Endothelial cell of hepatic sinusoid (primary cell): ENCODE measurements around the gene PIGR.

Experiments
- in situ Hi-C: cut with HindIII; loops from 2 replicates; pipeline ENCODE4 v1.10.0; 2017; ENCODE audit warnings: low sequenced_read_pairs

Gene PIGR

DNA sequence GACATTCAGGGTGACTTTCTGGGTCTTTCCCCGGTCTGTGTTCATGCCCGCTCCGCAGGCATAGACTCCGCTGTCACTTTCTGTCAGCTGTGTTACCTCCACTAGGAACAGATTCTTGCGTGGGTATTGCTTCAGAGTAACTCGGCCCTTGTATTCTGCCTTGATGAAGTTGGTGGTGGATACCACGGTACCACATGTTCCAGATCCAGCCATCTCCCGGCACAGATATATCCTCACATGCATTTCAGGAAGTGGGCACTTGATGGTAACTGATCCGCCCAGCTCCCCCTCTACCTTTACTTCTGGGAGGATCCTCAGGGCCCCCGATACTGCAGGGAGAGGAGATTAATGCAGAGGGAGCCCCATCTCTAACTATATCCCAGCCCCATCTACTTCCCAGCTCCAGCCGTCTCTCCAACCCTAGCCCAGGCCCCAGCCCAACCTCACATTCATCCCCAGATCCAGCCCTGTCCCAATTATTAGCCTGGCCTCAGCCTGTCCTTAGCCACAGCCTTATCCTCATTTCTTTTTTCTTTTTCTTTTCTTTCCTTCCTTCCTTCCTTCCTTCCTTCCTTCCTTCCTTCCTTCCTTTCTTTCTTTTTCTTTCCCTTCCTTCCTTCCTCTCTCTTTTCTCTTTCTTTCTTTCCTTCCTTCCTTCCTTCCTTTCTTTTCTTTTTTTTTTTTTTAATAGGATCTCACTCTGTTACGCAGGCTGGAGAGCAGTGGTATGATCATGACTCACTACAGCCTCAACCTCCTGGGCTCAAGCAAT, 32.3 kb downstream of the PIGR start:
- in situ Hi-C loops = no loop called here

DNA sequence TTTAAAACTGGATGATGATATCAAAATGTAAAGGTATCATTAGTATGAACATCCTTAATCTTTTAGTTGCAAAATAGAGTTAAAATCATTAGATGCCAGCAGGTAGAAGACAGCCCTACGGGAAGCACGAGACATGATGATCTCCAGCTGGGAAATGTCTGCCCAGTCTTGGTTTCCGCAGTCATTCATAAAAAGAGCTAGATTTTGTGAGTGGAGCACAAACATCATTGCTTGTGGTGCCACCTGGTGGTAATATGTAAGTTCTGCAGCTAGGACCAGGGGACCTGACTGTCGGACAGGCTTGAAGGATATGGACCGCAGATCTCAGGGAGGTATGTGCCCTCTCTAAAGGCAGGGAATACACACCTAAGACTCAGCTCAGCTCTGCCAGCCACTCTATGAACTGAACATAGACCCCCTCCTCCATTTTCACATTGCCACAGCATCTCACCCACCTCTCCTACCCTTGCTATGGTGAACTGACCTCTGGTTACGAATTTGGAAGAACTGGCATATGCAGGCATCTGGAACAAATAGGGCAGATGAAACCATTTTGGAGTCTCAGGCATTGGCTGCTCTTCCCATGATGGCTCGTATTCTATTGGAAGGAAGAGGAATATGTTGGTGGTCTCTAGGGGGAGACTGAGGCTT, 33.7 kb downstream of the PIGR start:
- in situ Hi-C loops = no loop called here

DNA sequence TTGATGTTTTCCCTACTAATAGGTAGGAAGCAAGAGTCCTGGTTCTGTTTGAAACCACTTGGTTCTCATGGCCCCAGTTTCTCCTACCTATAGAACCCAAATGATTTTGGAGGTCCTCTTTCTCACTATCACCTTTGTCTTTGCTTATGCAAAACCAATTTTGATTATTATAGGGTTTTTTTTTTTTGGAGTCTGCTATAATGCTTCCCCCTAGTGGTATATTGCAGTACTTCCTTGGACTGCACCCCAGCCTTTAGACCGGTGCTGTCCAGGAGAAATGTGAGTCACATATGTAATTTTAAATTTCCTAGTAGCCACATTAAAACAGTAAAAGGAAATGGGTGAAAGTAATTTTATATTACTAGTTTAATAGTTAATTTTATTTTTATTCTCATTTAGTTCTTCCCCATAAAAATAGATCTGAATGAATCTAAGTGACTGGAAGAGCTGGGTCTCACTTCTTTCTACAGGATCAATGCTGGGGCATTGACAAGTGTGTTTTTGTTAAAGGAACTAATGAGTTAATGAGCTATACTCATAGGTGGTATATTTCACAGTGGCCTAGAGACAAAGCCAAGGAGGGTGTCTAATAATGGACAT, 35.1 kb downstream of the PIGR start:
- in situ Hi-C loops = no loop called here

DNA sequence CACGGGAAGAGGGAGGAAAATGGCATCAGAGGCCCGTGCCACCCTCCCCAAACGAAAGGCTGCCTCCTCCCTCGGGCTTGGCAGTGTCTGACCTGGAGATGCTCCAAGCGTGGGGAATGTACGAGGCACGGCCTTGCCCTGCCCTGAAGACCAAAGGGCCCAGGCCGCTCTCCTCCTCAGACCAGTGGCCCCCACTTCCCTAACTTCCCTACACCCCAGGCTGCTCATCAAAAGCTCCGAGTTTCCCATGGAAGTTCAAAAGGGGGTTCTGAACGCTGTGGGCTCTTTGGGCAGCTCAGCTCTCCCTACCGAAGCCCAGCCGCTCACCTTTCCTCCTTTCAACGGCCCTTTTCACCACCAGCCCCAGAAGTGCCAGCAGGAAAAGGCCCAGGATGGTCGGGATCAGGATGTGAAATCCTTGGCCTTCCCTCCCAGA, 36.4 kb downstream of the PIGR start:
- in situ Hi-C loops = loop anchor here (5.0 kb wide), 1 partner anchor 278 kb away; no protein-coding TSS in a partner anchor

DNA sequence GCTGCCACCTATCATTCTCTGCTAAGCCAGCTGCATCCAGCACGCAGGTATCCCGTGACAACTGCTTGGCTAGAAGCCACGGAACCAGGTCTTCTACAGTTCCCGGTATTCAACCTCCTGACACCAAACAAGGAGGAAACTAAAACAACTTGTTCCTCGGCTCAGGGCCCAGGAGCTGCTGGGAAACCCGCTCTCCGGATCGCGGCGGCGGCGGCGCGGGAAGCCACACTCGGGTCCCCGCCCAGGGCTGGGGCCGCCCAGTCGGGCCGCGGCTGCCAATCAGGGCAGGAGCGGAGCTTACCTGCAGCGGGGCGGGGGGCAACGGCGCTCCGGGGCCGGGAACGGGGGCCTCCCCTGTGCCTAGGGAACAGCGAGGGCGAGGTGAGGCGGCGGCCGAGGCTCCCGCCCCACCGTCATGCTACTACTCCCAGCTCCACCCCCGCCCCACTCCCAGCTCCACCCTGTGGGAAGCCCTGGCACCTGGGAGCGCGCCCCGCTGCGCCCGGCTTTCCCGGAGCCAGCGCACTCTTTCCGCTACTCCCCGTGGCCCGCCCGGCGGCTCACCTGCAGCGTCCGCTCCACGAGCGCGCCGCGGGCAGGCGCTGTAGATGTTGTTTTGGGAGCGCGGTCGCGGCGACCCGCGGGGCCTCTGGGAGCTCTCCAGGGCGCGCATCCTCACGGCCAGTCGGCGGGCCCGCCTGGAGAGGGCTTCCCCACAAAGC, 36.9 kb downstream of the PIGR start:
- in situ Hi-C loops = loop anchor here (5.0 kb wide), 1 partner anchor 277 kb away; no protein-coding TSS in a partner anchor

DNA sequence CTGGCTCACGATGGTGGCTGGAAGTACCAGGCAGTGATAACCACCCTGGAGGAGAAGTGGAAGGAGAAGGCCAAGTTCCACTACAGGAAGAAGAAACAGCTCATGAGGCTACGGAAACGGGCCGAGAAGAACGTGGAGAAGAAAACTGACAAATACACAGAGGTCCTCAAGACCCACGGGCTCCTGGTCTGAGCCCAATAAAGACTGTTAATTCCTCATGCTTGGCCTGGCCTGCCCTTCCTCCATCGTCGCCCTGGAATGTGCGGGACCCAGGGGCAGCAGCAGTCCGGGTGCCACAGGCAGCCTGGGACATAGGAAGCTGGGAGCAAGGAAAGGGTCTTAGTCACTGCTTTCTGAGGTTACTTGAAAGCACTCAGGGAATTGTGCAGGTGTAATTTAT, 38.2 kb downstream of the PIGR start:
- in situ Hi-C loops = loop anchor here (5.0 kb wide), 1 partner anchor 276 kb away; no protein-coding TSS in a partner anchor

DNA sequence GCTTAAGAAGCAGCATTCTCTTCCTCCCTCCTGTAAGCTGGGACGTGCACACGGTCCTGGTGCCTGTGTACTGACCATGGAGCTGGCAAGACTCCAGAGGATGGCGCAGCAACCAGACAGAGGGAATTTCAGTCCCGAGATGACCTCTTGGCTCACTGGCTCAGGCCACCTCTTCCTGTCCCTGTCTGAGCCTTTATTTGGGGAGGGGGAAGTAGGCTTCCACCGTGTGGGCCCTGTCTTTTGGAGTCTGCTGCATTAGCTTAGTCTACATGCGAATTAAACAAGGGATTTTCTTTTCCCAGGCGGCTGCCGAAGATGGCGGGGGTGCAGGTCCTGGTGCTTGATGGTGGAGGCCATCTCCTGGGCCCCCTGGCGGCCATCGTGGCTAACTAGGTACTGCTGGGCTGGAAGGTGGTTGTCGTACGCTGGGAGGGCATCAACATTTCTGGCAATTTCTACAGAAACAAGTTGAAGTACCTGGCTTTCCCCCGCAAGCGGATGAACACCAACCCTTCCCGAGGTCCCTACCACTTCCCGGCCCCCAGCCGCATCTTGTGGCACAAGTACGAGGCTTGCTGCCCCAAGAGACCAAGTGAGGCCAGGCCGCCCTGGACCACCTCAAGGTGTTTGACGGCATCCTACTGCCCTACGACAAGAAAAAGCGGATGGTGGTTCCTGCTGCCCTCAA, 38.8 kb downstream of the PIGR start:
- in situ Hi-C loops = loop anchor here (5.0 kb wide), 1 partner anchor 275 kb away; no protein-coding TSS in a partner anchor

DNA sequence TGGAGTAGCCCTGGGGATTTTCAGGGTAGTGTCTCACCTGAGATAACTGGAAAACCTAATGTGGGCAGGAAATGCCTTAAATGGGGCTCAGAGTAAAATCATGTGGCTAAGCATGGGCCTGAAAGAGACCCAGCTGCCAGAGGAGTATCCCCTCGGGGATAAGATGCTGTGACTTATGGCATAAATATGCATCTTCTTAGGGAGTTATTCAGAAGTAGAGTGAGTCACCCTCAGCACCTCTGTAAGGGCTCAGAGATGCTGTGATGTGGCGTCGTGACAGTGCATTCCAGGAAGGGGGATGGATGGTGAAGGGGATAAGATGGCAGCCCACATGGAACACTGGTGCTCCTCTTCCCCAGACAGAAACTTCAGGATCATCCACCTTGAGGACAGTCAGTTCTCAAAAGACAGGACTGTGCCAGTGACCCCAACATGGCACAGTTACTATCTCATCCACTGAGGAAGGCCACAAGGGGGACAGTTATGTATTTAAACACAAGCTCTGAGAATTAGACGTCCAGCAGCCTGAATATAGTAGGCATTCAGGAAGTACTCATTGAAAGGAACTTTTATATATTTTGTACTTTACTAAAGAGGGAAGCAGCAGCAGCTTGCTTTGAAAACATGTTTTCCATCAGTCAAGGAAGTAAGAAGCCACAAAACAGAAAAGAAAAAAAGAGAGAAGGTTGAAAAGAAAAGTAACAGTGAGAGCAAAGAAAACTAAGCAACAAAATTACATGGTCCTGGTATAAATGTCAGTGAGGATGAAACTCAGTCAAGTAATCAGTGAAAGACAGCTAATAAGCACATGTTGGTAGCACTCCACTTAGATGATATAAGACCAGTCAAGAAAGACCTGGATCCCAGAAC, 40.7 kb downstream of the PIGR start:
- in situ Hi-C loops = loop anchor here (5.0 kb wide), 1 partner anchor 273 kb away; no protein-coding TSS in a partner anchor

DNA sequence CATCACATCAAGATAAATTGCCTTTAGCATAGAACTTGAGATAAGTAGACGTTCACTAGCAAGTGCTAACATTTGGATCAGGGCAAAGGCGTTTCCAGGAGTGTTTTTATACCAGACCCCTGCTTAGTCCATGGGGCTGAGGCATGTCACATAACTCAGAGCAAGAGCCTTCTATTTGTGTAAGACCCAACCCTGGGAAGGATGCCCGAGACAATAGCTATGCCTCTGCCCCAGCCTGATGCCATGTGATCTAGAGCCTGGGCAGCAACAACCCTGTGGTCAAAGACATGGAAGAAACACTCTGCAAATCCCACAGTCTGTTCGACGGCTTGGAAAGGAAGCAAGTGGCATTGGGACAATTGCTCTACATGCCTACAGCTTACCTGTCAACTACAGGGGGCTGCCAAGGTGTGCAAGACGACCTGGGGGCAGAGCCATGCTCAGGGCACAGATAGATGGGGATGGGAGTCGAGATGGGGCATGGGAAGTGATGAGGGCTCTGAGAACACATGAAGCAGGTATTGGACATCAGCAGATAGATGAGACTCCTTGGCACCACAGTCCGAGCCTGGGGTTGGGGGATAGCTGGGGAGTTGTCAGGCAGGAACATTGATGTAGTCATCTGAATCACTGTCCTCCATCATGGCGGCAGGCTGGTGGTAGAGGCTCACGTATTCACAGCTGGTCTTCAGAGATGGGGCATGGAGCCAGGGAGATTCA, 41.7 kb downstream of the PIGR start:
- in situ Hi-C loops = loop anchor here (5.0 kb wide), 1 partner anchor 272 kb away; no protein-coding TSS in a partner anchor

DNA sequence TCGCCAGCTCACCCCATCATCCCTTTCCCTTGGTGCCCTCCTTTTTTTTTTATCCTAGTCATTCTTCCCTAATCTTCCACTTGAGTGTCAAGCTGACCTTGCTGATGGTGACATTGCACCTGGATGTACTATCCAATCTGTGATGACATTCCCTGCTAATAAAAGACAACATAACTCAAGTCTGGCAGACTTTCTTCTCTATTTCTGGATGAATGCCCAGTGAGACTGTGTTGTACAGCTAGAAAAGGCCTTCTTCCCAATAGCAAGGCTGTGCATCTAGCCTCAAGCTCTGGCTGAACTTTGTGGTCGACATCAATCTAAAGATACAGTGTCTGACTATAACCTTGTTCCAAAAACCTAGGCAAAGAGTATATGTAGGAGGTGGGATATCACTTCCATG, 42.6 kb downstream of the PIGR start:
- in situ Hi-C loops = no loop called here

DNA sequence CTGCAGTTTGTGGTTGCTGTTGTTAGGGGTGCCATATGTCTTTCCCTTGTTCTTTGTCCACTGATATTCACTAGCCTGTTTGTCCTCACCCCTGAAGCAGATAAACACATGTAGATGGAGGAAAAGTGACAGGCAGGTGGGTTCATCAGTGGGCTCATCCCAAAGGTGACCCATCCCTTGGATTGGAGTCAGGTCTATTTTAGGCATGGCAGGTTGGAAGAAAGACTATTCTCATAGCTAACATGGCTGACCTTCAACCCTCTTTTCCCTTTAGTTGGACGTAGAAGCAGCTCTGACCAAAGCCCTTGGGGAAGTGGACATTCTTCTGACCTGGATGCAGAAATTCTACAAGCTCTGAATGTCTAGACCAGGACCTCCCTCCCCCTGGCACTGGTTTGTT, 43.6 kb downstream of the PIGR start:
- in situ Hi-C loops = no loop called here

DNA sequence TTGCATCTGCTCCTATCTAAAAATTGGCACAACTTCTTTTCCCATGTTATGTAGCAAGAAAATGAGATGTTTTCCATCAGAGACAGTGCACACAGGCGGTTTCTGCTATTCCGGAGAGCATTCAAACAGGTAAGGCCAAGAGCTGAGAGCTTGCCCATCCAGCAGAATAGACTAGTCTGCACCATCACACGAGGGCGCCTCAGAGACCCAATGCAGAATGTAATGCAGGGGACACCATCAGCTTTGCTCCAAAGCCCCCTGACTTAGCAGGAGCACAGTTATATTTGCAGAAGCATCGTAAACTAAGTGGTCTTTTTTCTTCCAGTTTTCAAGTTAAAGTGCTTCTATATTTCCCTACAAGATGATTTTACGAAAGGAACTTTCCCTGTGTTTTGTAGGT, 44.3 kb downstream of the PIGR start:
- in situ Hi-C loops = no loop called here

DNA sequence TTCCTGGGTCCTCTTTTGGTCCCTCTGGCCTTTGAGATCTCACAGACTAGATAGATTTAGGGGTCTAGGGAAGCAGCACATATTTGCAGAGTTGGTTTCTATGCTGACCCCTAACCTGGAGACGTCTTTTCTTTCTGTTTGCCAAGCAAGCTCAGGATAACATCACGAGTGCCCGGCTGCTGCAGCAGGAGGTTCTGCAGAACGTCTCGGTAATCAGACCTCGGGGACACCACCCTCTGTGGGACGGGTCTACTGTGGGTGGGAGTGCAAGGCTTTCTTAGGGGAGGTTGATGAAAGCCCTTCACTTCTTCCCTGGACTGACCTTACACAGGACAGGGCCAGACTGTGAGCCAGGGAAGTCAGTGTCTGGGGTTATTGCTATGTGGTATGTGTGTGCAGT, 46.1 kb downstream of the PIGR start:
- in situ Hi-C loops = no loop called here

DNA sequence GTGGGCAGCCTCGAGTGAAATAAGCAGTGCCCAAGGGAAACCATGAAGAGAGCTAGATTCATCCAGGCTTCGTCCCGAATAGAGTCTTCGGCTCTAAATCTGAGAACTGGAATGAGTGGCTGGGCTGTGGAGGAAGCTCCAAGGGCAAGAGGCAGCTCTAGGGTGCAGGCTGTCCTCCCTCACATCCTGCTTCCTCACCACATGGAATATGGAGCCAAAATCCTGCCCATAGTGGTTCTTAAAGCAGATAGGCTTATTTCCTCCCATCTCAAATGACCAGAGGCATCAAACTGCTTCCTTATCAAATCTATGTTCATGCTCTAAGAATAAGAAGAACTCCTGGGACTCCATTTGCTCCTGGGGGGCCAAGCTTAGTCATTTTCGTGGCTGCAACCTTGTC, 46.5 kb downstream of the PIGR start:
- in situ Hi-C loops = no loop called here

DNA sequence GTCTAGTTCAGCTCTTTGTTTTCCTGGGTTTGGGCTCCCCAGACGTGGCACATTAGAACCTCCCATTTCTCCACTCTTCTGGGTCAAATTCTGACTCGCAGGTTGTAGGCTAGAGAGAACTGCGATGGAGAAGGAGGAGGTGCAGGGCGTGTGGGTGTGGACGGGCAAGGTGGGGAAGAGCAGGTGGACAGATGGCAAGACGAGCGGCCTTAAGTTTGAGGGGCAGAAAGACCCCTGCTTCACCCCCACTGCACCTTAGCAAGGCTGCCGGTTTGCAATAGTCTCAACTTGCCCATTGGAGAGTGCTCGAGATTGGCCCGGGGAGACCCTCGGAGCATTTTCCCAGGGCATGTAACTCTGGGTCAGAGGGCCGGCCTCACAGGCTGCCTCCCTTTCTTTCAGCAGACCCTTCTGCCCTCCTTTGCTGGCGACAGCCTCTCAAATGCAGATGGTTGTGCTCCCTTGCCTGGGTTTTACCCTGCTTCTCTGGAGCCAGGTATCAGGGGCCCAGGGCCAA, 47.3 kb downstream of the PIGR start:
- in situ Hi-C loops = no loop called here

DNA sequence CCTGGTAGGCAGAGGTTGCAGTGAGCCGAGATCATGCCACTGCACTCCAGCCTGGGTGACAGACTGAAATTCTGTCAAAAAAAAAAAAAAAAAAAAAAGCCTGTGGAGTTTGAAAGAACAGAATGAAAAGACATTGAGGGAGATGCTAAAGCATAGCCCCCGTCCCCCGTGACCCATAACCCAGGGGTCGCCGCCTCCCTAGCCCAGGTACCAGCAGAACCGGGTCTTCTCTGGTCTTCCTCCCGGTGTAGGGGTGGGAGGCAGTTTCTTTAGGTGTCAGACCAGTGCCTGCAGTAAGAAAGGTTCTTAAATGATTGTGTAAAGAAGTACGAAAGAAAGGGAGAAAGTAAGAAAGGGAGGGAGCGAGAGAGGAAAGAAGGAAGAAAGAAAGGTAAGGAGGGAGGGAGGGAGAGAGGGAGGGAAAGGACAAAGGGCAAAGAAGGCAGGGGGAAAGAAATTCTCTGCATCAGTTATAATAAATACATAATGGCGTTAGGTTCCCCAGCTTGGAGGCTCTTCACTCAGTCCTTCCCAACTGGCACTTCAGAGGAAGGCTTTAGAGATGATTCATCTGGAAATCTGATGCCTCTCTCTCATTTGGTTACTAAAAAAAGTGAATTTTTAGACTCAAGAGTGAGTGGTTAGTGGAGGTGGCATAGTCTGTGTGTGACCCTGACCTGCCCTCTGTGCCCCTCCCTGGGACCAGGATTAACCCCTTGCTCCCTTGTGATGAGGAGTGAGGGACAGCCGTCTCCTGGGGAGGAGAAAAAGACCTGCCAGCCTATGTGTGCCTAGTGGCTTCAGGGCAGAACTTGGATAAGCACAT, 48.0 kb downstream of the PIGR start:
- in situ Hi-C loops = no loop called here

DNA sequence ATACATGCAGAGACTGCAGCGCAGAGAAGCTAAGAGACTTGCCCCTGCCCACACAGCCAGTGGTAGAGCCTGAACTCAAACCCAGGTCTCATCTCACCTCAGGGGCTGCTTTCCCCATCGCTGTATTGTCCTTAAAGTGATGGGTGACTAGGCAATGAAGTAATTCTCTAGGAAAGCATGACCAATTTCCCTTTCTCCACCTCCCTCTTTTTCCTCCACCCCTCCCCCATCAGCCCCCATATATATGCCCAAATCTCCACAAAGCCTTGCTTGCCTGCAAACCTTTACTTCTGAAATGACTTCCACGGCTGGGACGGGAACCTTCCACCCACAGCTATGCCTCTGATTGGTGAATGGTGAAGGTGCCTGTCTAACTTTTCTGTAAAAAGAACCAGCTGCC, 49.1 kb downstream of the PIGR start, which contains the start of gene IL24:
Gene IL24 (plus strand): TSS at position 269 of the 400 bp plus-strand sequence. CDS start 390 bp downstream, outside the sequence.
- in situ Hi-C loops = no loop called here

DNA sequence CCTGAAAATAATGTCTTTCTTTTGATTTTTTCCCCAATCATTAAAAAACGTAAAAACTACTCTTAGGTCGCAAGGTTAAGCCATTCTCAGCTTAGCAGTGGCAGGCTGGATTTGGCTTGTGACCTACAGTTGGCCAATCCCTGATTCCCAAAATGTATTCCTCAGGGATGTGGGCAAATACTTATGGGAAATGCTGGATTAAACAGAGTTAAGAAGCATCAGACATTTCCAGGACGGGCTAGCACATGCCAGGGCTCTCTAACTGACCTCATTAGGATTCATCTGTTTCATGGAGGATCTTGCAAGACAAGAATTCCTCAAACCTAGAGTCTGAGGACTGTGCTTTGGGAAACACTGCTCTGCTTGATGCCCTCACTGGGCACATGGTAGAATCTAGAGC, 50.0 kb downstream of the PIGR start:
- in situ Hi-C loops = no loop called here
